ENCODE measurements around the gene KBTBD6.
A peak's percentile ranks its signal among the peaks of the same experiment; 100 is the strongest.
"Not testable (repeated sequence)": the region's sequence is repeated elsewhere in the genome, so short reads cannot be mapped to it uniquely, and the experiment has no call there.

Gene KBTBD6

GRCh38 chr13:41152005-41152404 is 19.4 kb upstream of the KBTBD6 start:
- H3K36me3 ChIP-seq (ENCODE audit: control insufficient read depth, insufficient read depth, low read length): no peaks in the 10 kb centered on the region
- H3K9me3 ChIP-seq (ENCODE audit: control insufficient read depth, low read length): peaks cover 11% of the 10 kb centered on the region
- H3K9ac ChIP-seq (ENCODE audit: low read length): no peak overlapping the region
- H3K27me3 ChIP-seq (ENCODE audit: control insufficient read depth, insufficient read depth, low read length): no peaks in the 10 kb centered on the region
- no peak overlapping the region for H3K4me3 ChIP-seq (ENCODE audit: low read length)
- no peaks in the 10 kb centered on the region for H3K4me1 ChIP-seq (ENCODE audit: control insufficient read depth, insufficient read depth, low read length)

- Histone ChIP-seq H3K4me1 (ENCODE audit: control insufficient read depth, insufficient read depth, low read length) (no peaks in the 10 kb centered on the region), H3K4me3 (ENCODE audit: low read length) (no peak overlapping the region), H3K9me3 (ENCODE audit: control insufficient read depth, low read length) (peaks cover 11% of the 10 kb centered on the region), H3K9ac (ENCODE audit: low read length) (no peak overlapping the region), H3K27me3 (ENCODE audit: control insufficient read depth, insufficient read depth, low read length) (no peaks in the 10 kb centered on the region), H3K36me3 (ENCODE audit: control insufficient read depth, insufficient read depth, low read length) (no peaks in the 10 kb centered on the region)
Observed at GRCh38 chr13:41150058-41150457, 17.5 kb upstream of the KBTBD6 start.

- H3K36me3 ChIP-seq (ENCODE audit: control insufficient read depth, insufficient read depth, low read length): no peaks in the 10 kb centered on the region
- peaks cover 11% of the 10 kb centered on the region for H3K9me3 ChIP-seq (ENCODE audit: control insufficient read depth, low read length)
- H3K9ac ChIP-seq (ENCODE audit: low read length): no peak overlapping the region
- H3K4me1 ChIP-seq (ENCODE audit: control insufficient read depth, insufficient read depth, low read length): no peaks in the 10 kb centered on the region
- H3K4me3 ChIP-seq (ENCODE audit: low read length): no peak overlapping the region
- no peaks in the 10 kb centered on the region for H3K27me3 ChIP-seq (ENCODE audit: control insufficient read depth, insufficient read depth, low read length)
Observed at GRCh38 chr13:41148419-41149283, 16.0 kb upstream of the KBTBD6 start.

- Histone ChIP-seq H3K9ac (ENCODE audit: low read length) (no peak overlapping the region), H3K4me1 (ENCODE audit: control insufficient read depth, insufficient read depth, low read length) (no peaks in the 10 kb centered on the region), H3K27me3 (ENCODE audit: control insufficient read depth, insufficient read depth, low read length) (no peaks in the 10 kb centered on the region), H3K4me3 (ENCODE audit: low read length) (no peak overlapping the region), H3K9me3 (ENCODE audit: control insufficient read depth, low read length) (peaks cover 11% of the 10 kb centered on the region), H3K36me3 (ENCODE audit: control insufficient read depth, insufficient read depth, low read length) (no peaks in the 10 kb centered on the region)
Observed at GRCh38 chr13:41145136-41145908, 12.7 kb upstream of the KBTBD6 start.

- Histone ChIP-seq H3K4me1 (ENCODE audit: control insufficient read depth, insufficient read depth, low read length) (no peaks in the 10 kb centered on the region), H3K9ac (ENCODE audit: low read length) (no peak overlapping the region), H3K9me3 (ENCODE audit: control insufficient read depth, low read length) (peaks cover 9% of the 10 kb centered on the region), H3K27me3 (ENCODE audit: control insufficient read depth, insufficient read depth, low read length) (no peaks in the 10 kb centered on the region), H3K4me3 (ENCODE audit: low read length) (no peak overlapping the region), H3K36me3 (ENCODE audit: control insufficient read depth, insufficient read depth, low read length) (no peaks in the 10 kb centered on the region)
Observed at GRCh38 chr13:41144576-41144975, 12.0 kb upstream of the KBTBD6 start.

- no peaks in the 10 kb centered on the region for H3K27me3 ChIP-seq (ENCODE audit: control insufficient read depth, insufficient read depth, low read length)
- H3K4me3 ChIP-seq (ENCODE audit: low read length): no peak overlapping the region
- H3K36me3 ChIP-seq (ENCODE audit: control insufficient read depth, insufficient read depth, low read length): no peaks in the 10 kb centered on the region
- no peak overlapping the region for H3K9ac ChIP-seq (ENCODE audit: low read length)
- H3K4me1 ChIP-seq (ENCODE audit: control insufficient read depth, insufficient read depth, low read length): no peaks in the 10 kb centered on the region
- no peaks in the 10 kb centered on the region for H3K9me3 ChIP-seq (ENCODE audit: control insufficient read depth, low read length)
Observed at GRCh38 chr13:41139296-41139966, 6.8 kb upstream of the KBTBD6 start.

GRCh38 chr13:41137951-41138350 is 5.3 kb upstream of the KBTBD6 start:
- H3K4me3 ChIP-seq (ENCODE audit: low read length): no peak overlapping the region
- no peaks in the 10 kb centered on the region for H3K9me3 ChIP-seq (ENCODE audit: control insufficient read depth, low read length)
- no peak overlapping the region for H3K9ac ChIP-seq (ENCODE audit: low read length)
- no peaks in the 10 kb centered on the region for H3K27me3 ChIP-seq (ENCODE audit: control insufficient read depth, insufficient read depth, low read length)
- no peaks in the 10 kb centered on the region for H3K36me3 ChIP-seq (ENCODE audit: control insufficient read depth, insufficient read depth, low read length)
- H3K4me1 ChIP-seq (ENCODE audit: control insufficient read depth, insufficient read depth, low read length): no peaks in the 10 kb centered on the region

GRCh38 chr13:41137241-41137640 is 4.6 kb upstream of the KBTBD6 start:
- Histone ChIP-seq H3K9me3 (ENCODE audit: control insufficient read depth, low read length) (no peaks in the 10 kb centered on the region), H3K36me3 (ENCODE audit: control insufficient read depth, insufficient read depth, low read length) (no peaks in the 10 kb centered on the region), H3K4me1 (ENCODE audit: control insufficient read depth, insufficient read depth, low read length) (no peaks in the 10 kb centered on the region), H3K4me3 (ENCODE audit: low read length) (no peak overlapping the region), H3K27me3 (ENCODE audit: control insufficient read depth, insufficient read depth, low read length) (no peaks in the 10 kb centered on the region), H3K9ac (ENCODE audit: low read length) (no peak overlapping the region)

GRCh38 chr13:41136396-41137031 is 3.9 kb upstream of the KBTBD6 start:
- Histone ChIP-seq H3K36me3 (ENCODE audit: control insufficient read depth, insufficient read depth, low read length) (no peaks in the 10 kb centered on the region), H3K9me3 (ENCODE audit: control insufficient read depth, low read length) (no peaks in the 10 kb centered on the region), H3K4me1 (ENCODE audit: control insufficient read depth, insufficient read depth, low read length) (peaks cover 3% of the 10 kb centered on the region), H3K4me3 (ENCODE audit: low read length) (no peak overlapping the region), H3K27me3 (ENCODE audit: control insufficient read depth, insufficient read depth, low read length) (no peaks in the 10 kb centered on the region), H3K9ac (ENCODE audit: low read length) (no peak overlapping the region)

GRCh38 chr13:41133951-41134350 is 1.3 kb upstream of the KBTBD6 start:
- Histone ChIP-seq H3K4me1 (ENCODE audit: control insufficient read depth, insufficient read depth, low read length) (peaks cover 5% of the 10 kb centered on the region), H3K27me3 (ENCODE audit: control insufficient read depth, insufficient read depth, low read length) (no peaks in the 10 kb centered on the region), H3K4me3 (ENCODE audit: low read length) (no peak overlapping the region), H3K36me3 (ENCODE audit: control insufficient read depth, insufficient read depth, low read length) (no peaks in the 10 kb centered on the region), H3K9ac (ENCODE audit: low read length) (no peak overlapping the region), H3K9me3 (ENCODE audit: control insufficient read depth, low read length) (no peaks in the 10 kb centered on the region)

GRCh38 chr13:41131660-41132511 is 716 bp downstream of the KBTBD6 start:
- H3K27me3 ChIP-seq (ENCODE audit: control insufficient read depth, insufficient read depth, low read length); H3K4me1 ChIP-seq (ENCODE audit: control insufficient read depth, insufficient read depth, low read length); H3K36me3 ChIP-seq (ENCODE audit: control insufficient read depth, insufficient read depth, low read length): not testable (repeated sequence)

More at GRCh38 chr13:41131660-41132511, 716 bp downstream of the KBTBD6 start:
- H3K9me3 ChIP-seq (ENCODE audit: control insufficient read depth, low read length): not testable (repeated sequence)
- Histone ChIP-seq H3K9ac (ENCODE audit: low read length) (peak overlapping the region; percentile 74), H3K4me3 (ENCODE audit: low read length) (peak overlapping the region; percentile 49)

Data from mucosa of stomach (tissue), 1 donor.